ENCODE data around the gene TBC1D4.

The TBC1D4 gene

GRCh38 chr13:75395066-75395465 lies 86.9 kb downstream of the TBC1D4 start:
- in situ Hi-C loops (cut with MboI; ENCODE audit: low sequenced_read_pairs): no loop called here

GRCh38 chr13:75393839-75394520 lies 88.0 kb downstream of the TBC1D4 start:
- in situ Hi-C loops (cut with MboI; ENCODE audit: low sequenced_read_pairs): no loop called here

DNA sequence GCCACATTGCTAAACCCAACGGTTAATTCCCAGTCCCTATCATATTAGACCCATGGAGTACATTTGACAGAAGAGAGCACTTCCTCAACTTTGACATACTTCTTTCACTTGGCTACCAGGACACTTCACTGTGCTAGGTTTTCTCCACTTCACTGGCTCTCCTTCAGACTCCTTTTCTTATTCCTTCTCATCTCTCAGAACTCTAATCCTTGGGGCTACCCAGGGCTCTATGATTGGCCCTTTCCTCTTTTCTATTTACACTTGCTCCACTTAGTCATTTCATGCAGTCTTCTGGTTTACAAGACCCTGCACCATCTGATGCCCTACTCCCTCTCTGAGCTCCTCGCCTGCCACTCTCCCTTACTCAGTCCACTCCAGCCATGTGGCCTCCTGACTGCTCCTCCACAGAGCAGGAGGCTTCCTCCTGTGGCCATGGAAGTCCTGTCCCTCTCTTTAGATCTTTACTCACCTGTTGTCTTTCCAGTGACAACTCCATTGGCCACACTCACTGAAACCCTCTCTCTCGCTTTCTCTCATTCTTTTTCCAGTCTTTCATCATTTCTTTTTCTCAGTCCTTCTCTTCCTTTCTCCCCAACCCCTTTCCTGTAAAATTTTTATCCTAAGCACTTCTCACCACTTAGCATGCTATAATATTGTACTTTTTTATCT lies 90.4 kb downstream of the TBC1D4 start:
- in situ Hi-C loops (cut with MboI; ENCODE audit: low sequenced_read_pairs): no loop called here

DNA sequence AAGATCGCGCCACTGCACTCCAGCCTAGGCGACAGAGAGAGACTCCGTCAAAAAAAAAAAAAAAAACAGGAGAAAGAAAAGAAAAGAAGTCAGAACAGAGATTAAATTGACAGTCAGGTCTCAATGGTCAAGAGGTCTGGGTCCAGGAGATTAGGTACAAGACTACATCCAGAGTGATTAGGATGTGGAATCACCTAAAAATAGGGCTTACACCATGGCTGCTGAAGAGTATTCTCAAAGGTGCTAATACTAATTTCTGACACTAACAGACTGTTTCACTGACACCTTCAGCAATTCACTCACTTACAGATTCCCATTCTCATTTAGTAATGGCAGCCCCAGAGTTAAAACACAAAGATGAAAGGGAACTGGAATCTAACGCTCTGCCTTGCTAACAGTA lies 91.7 kb downstream of the TBC1D4 start:
- in situ Hi-C loops (cut with MboI; ENCODE audit: low sequenced_read_pairs): no loop called here

GRCh38 chr13:75385708-75386083 lies 96.3 kb downstream of the TBC1D4 start:
- in situ Hi-C loops (cut with MboI; ENCODE audit: low sequenced_read_pairs): no loop called here

GRCh38 chr13:75384879-75385707 lies 96.9 kb downstream of the TBC1D4 start:
- in situ Hi-C loops (cut with MboI; ENCODE audit: low sequenced_read_pairs): no loop called here

- in situ Hi-C loops (cut with MboI; ENCODE audit: low sequenced_read_pairs): no loop called here
Measured at GRCh38 chr13:75383064-75383715, 98.8 kb downstream of the TBC1D4 start.

DNA sequence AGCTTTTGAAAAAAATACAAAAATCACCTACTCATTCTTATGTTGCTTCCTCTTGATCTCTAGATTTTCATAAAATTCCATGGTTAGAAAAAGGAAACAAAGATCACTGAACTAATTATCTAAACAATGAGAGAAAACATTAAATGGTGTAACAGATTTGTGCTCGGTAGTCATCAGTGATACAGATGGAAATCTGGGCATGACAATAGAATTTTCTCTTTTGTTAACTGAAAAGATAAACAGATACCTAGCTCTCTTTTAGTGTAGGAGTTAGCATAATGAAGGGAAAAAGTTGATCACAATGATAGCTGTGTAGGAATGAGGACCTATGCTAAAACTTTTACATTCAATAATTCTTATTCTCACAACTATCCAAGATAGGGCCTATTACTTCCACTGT lies 103.7 kb downstream of the TBC1D4 start:
- in situ Hi-C loops (cut with MboI; ENCODE audit: low sequenced_read_pairs): no loop called here

DNA sequence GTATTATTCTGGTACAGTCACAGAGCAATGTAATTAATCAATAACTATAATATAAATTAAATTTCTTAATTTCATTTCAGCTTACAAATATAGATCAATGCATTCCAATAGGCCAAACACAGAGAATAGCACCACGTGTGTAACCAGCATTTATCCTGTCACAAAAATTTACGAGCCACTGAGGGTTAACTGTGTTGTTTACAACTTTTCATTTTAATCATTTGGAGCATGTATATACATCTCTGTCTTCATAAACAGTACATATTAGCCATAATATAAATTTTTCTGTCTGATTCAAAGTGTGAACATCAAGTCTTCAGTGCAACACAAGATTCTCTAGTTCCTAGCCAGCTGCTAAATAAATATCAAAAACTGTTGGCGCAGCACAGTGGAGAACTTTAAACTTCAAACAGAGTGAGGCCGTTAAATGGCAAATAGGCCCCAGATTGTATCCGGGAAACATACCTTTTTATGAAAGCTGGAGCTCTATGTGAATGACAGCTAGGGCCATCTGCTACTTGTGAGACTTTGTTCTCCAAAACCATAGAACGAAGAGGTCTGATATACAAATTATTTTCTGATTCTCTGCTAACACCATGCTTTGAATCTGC lies 105.1 kb downstream of the TBC1D4 start:
- in situ Hi-C loops (cut with MboI; ENCODE audit: low sequenced_read_pairs): no loop called here

GRCh38 chr13:75375329-75375728 lies 106.6 kb downstream of the TBC1D4 start:
- in situ Hi-C loops (cut with MboI; ENCODE audit: low sequenced_read_pairs): no loop called here

DNA sequence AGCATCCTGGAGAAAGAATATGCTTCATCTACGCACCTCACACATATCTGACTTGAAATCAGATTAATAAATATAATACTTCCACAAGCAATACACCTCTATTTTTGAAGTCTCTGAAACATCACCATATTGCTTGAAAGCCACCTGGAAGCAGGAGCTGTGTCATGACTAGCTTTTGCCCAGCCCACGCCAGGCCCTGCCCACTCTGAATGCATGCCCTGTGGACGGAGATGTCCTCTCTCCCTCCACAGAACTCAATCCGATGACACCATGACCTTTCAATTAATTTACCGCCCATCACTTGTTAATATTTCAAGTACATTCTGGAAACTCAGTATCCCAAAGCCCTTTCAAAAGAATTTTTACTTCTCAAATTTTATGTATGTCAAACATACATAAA lies 108.0 kb downstream of the TBC1D4 start:
- in situ Hi-C loops (cut with MboI; ENCODE audit: low sequenced_read_pairs): no loop called here

GRCh38 chr13:75372923-75373841 lies 108.8 kb downstream of the TBC1D4 start:
- in situ Hi-C loops (cut with MboI; ENCODE audit: low sequenced_read_pairs): no loop called here

DNA sequence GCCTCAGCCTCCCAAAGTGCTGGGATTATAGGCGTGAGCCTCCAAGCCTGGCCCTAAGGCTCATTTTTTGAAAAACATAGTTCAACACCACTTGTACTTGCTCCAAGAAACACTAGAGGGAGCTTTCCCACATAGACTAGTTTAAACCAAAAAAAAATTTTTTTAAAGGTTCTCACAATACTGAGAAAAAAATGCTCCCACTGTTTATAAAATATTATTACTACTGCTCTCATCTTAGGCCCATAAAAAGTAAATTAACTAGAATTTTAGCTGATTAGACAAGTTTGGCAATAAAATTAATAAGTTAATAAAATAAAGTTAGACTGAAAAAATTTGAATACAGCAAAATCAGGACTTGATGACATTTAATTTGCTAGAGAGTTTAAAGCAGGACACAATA lies 109.5 kb downstream of the TBC1D4 start:
- in situ Hi-C loops (cut with MboI; ENCODE audit: low sequenced_read_pairs): no loop called here

DNA sequence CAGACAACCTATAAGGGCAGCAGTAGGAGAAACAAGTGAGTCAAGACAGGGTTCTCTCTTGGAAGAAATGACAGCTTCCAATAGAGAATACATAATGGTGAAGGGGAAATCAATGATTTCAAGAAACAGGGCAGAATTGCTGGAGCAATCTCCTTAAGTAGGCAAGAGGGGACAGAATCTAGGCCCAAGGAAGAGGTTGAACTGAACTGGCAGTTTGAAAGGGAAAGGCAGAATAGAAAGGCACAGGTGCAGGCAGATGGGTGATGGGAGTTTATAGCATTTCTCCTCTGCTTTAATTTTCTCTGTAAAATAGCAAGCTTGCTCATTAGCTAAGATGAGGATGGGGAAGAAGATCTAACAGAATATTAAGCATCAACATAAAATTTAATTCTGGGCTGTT lies 110.8 kb downstream of the TBC1D4 start:
- in situ Hi-C loops (cut with MboI; ENCODE audit: low sequenced_read_pairs): no loop called here

DNA sequence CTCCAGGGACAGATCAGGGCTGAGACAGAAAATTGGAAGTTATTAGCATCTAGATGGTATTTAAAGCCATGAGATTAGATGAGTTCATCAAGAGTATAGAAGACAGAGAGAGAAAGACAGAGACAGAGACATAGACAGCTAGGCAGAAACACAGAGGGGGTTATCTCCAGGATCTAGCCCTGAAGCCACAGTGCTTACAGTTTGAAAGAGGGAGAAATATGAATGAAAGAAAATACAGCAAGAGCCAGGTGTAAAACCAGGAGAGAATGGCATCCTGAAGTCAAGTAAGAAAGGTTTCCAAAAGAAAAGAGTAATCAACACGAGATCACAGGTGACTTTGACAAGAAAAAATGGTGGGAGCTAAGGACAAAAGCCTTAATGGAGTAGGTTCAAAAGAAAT lies 111.2 kb downstream of the TBC1D4 start:
- in situ Hi-C loops (cut with MboI; ENCODE audit: low sequenced_read_pairs): no loop called here

GRCh38 chr13:75369981-75370380 lies 112.0 kb downstream of the TBC1D4 start:
- in situ Hi-C loops (cut with MboI; ENCODE audit: low sequenced_read_pairs): no loop called here

DNA sequence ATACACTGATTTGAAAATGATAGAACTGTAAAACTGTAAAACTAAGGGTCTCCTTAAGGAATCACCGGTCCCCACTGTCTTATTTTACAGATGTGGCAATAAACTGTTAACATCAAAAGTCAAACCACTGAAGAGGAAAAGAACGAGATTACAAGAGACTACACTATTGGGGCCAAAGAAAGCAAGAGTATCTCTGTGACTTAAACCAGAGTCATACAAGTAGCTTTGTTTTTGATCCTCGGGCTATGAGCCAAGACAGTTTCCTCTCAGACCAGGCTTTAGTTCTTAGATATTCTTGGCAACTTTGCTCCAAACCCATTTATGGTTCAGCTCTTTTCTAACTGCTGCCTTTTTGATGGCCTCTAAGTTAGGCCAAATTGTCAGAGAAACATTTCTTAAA lies 113.8 kb downstream of the TBC1D4 start:
- in situ Hi-C loops (cut with MboI; ENCODE audit: low sequenced_read_pairs): no loop called here

DNA sequence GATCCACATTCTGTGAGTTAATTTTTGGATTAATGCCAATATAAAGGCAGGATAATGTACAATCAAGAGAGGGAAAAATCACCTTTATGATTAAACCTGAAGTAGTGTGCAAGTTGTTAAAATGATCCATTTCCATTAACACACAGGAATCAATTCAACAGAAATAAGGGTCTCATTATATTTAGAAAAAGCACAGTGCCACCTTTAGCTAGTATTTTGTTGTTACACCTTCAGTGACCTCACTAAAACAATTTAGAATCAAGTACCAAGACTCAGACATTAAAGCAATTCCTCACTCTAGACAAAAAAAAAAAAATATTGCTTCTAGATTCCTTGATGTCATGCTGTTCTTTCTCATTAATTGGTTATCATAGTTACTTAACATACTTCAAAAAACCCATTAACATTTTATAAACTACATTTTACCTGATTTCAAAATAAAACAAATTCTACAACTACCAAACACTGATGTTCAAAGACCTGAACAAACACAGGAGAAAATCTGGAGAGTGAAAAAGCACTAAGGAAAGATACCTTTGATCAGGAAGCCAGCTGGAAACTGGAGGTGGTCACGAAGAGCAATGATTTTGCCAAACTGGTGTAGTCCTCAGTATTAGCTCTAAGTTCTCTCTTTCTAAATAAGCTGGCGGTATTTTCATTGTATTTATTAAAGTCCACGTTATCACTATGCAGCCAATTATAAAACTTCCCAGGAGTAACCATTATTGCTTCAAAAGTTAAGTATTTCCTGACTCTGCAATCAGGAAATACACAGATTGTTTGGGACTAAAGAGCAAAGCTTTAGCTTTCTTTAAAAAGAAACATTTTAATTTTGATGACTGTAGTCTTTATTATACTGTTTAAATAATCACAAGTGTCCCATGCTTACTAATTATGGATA lies 115.3 kb downstream of the TBC1D4 start:
- in situ Hi-C loops (cut with MboI; ENCODE audit: low sequenced_read_pairs): no loop called here

DNA sequence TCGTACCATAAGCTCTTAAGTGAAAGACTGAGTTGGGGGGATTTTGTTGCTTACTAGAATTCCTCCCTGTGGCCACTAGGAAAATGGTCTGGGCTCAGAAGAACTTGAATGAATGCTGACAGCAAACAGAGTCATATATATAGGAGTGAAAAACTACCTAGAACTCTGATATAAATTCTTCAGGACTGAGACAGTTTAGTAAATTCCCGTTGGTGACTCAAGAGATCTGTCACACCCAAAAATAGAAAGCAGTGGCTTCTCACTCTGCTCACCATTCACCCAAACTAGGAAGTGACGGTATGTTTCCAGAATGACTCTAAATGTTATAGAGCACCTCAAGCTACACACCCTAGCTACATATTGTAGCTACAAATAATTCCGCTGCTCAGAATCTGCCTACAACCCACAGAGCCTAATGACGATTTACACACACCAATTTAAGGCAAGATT lies 116.2 kb downstream of the TBC1D4 start:
- in situ Hi-C loops (cut with MboI; ENCODE audit: low sequenced_read_pairs): no loop called here
